Urothelium cell line (cell line): ENCODE measurements around the gene C2orf76.

Experiments
- DNase-seq: peaks from one replicate; pipeline ENCODE4 v3.0.0; 2011; ENCODE audit warnings: low spot score, mixed read lengths
- FAIRE-seq: peaks from 2 replicates; lab custom pipeline; 2011; peaks lifted over from hg19 to GRCh38; lab: Jason Lieb, UNC

The C2orf76 gene

GRCh38 chr2:119338826-119339561, 27.6 kb downstream of the C2orf76 start:
- DNase-seq (no peak), FAIRE-seq (peak; percentile 79)

GRCh38 chr2:119338272-119338671, 28.4 kb downstream of the C2orf76 start:
- DNase-seq (no peak), FAIRE-seq (no peak)

- no peak for DNase-seq
- FAIRE-seq: no peak
These were observed 28.9 kb downstream of the C2orf76 start for GRCh38 chr2:119337749-119338148.

DNA sequence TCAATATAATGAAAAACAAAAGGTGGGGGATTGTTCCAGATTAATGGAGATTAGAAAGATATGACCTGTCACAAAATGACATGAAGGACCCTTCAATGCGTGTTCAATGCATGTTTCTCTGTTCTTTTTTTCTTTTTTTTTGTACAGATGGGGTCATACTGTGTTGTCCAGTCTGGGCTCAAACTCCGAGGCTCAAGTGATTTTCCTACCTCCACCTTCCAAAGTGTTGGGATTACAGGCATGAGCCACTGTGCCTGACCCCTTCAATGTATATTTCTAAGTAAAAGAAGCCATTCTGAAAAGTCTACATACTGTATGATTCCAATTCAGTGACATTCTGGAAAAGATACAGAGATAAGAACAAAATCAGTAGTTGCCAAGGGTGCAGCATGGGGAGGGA, 32.8 kb downstream of the C2orf76 start:
- DNase-seq (no peak), FAIRE-seq (no peak)

DNA sequence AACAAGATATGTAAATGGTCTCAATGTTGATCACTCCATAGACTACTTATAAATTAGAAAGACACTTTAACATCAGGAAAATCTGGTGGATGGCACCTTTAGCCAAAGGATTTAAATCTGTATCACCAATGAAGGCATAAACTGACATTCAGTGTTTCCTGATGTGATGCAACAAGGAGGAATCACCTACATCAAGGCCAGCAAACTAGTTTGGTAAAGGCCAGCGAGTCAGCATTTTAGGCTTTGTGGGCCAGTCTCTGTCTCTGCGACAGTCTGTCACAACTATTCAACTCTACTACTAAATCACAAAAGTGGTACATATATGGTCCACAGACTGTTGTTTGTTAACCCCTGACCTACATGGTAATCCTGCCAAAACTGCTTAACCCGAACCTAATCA, 33.3 kb downstream of the C2orf76 start:
- FAIRE-seq: peak; percentile 35

GRCh38 chr2:119332953-119333352, 33.7 kb downstream of the C2orf76 start:
- DNase-seq (no peak), FAIRE-seq (no peak)

More for the DNA sequence above, 33.3 kb downstream of the C2orf76 start:
- DNase-seq: no peak

DNA sequence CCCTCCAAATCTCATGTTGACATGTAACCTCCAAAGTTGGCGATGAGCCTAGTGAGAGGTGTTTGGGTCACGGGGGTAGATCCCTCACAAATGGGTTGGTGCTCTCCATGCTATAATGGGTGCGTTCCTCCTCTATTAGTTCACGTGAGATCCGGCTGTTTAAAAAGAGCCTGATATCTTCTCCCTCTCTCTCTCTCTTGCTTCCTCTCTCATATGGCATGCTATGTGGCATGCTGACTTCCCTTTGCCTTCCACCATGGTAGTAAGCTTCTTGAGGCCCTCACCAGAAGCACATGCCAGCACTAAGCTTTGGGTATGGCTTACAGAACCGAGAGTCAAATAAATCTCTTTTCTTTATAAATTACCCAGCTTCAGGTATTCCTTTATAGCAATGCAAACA, 39.2 kb downstream of the C2orf76 start:
- FAIRE-seq (no peak), DNase-seq (no peak)

- FAIRE-seq (no peak), DNase-seq (no peak)
These were observed 39.7 kb downstream of the C2orf76 start for GRCh38 chr2:119326938-119327337.

- FAIRE-seq: no peak
These were observed 41.9 kb downstream of the C2orf76 start for GRCh38 chr2:119324685-119325270.

DNA sequence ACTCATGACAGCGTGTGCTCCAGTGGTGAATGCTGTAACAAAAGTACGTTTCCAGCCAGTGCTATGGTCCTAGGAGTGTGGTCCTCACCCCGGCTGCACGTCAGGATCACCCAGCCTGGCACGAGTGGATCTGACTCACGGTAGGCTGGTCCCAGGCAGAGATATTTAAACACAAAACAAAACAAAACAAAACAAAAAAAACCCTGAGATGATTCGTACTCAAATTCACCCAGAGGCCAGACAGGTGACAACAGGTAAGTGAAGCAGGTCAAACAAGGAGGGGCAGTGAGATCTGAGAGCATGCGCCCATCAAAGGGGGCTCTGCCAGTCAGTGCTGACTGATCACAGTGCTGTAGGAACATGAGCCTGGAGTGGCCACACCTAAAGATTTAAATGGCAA, 43.2 kb downstream of the C2orf76 start:
- DNase-seq: no peak
- FAIRE-seq: peak; percentile 30

More at GRCh38 chr2:119324685-119325270, 41.9 kb downstream of the C2orf76 start:
- no peak for DNase-seq

- FAIRE-seq: no peak
- DNase-seq: no peak
These were observed 47.0 kb downstream of the C2orf76 start for GRCh38 chr2:119319593-119319992.

DNA sequence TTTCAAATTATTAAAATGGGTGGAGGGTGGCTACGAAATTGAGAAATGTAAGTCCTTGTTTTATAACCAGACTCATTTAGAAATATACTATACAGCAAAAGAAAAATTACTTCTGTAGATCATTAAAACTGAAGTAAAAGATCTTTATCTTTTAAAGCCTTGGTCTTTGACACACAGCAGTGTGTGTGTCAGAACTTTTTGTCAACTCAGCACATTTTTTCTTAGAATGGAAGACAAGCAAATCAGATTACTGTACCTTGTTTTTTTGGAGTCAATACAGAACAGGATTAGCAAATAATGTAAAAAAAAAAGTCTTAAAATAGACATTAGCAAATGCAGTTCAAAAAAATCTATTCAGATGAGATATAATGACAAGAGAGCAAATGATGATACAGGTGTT, 49.1 kb downstream of the C2orf76 start:
- DNase-seq: no peak
- no peak for FAIRE-seq

DNA sequence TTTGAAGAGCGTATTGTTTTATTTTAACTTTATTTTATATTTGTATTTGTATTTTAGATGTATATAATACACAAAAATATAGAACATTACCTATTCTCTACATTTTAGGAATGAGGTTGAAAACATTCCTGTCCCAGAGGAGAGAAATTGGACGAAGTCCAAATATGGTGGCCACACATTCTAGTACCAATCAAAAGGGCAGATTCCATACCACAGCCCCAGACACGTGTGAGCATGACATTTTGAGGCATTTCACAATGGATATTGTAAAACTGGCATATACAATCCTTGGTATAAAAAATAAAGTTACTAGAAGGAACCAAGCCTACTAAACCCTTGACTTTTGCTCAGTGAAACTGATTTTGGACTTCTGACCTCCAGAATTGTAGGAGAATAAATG, 50.6 kb downstream of the C2orf76 start:
- DNase-seq (no peak), FAIRE-seq (no peak)

DNA sequence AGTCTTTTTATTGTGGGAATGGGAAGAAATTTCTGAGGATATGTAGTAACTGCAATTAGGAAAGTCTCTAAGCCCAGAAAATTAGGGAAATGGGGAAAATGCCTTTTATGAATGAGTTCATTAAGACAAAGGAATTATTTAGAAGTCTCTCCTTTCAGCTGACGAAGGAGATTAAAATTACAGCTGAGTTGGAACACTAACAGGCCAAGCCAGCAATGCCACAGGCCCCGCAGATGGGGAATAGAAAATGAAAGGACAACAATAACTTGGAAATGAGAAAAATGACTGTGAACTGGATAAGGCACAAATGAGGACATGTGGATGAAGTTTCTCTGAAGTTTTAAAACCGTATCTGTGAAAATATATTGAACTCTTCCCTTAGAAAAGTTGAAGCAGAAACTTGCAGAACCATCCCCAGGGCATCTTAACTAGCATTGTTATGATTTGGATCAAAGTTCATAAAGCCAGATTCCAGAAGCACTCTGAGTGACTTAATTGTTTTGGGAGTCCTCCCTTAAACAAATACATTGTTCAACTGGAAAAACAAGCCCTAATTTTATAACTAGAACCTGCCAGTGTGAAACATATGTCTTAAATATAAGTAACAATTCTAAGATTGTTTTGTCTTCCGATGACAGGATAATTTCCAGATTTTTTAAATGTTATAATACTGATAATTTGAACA, 51.3 kb downstream of the C2orf76 start:
- no peak for FAIRE-seq
- no peak for DNase-seq

GRCh38 chr2:119311831-119312230, 54.8 kb downstream of the C2orf76 start:
- DNase-seq (no peak), FAIRE-seq (peak; percentile 72)

DNA sequence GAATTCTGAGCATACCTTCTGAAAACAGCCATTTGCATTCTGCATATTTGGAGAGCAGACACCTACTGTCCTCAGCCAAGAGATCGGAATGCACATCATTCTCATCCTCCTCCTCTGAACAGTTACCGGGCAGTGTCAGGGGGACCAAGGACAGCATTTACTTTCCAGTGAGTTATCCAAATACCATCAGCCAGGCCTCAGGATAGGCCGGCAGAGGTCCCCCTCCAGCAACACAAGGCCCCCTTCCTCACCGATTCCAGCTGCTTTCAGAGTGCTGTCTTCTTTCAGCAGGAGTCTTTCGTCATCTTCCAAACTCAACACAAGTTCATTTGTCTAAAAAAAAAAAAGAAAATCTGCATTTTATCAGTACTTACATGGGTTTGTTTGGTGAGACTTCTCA, 55.3 kb downstream of the C2orf76 start:
- peak; percentile 27 for FAIRE-seq
- no peak for DNase-seq

DNA sequence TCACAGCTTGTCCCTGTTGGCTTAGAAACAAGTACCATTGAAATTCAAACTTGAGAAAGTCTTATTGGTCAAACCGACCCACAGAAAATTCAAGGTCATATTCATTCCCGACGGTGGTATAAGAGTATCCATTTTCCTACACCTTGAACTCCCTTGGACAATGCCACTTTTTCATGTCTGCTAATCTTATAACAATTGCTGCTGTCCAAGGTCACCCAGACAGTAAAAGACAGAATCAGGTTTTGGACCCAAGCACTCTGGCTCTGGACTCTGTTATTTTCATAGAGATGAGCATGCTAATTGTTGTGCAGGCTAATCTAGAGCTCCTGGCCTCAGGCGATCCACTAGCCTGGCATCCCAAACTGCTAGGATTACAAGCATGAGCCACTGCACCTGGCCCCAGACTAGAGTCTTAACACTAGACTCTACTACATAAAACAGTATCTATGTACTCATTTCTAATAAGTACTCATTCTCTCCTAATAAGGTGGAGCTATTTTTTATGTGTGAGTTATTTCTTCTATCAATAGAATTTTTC, 57.8 kb downstream of the C2orf76 start:
- FAIRE-seq: no peak
- no peak for DNase-seq

GRCh38 chr2:119307419-119308140, 59.1 kb downstream of the C2orf76 start:
- no peak for DNase-seq
- no peak for FAIRE-seq

DNA sequence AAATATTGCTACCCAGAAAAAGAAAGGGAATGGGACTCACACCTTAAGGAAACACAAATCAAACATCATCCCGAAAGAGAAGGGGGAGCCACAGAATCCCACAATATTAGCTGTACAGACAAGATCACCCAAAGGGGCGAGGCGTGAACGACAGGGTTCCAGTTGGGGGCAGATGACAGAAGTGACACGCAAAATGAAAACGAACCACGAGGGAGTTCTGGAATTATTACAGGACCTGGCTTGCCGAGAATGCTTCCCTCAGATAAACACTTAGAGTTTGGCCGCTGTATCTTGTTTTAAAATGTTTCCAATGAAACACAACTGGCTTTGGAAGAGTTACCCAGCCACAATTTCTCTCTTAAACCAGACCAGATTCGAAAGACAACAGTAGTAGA, 60.4 kb downstream of the C2orf76 start:
- no peak for FAIRE-seq
- DNase-seq: no peak

DNA sequence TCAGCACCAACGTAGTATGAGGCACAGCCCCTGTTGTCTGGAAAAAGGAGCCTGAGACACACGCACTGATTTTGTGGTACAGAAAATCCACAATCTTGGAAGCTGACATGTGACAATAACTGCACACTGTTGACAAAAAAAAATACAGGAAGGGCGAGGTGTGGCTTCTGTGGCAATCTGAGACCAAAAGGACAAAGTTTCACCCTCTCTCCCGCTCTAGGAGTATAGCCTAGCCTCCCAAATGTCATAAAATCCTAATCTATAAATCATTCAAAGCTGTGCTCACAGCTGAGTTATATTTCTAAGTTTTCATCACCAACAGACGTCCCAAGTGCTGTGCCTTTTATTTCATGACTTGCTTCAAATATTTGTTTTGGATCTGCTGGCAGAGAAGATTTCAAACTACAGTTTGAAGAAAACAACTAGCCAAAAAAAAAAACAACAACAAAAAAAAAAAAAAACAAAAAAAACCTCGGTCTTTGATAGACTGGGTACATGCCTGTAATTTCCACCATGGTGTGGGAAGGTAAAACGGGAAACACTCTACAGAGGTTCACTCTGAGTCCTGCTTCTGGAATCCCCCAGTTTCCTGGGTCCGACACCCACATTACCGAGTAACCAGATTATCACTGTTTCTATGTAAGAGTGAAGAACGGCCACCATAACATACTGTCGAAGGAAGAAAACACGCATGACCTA, 61.0 kb downstream of the C2orf76 start:
- DNase-seq (no peak), FAIRE-seq (no peak)

DNA sequence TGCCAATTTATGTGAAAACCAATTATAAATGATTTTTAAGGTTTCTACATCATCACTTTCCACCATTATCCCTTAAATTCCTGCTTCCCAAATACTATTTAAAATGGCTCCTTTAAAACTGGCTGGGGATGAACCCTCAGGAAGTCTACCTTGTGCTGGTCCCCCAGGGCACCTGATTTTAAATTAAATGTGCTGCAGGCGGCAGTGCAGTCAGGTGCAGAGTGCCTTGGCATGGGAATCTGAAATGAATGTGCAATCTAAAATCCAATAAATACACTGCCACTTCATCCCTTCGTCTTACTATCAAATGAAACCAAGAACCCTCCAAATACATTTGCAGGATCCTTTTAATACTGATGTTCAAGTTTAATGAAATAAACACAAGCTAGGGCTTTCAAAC, 61.8 kb downstream of the C2orf76 start:
- DNase-seq (no peak), FAIRE-seq (no peak)
